CD14-positive monocyte (primary cell): ENCODE results near the gene ATL3. TPM values are rescaled to one million over a fixed set of nuclear protein-coding genes. Genes with fewer than 3 reads are reported as not detected.

ENCODE experiments used
- DNase-seq, 3 donors: peaks; one replicate each; pipeline ENCODE4 v3.0.0-alpha.2; 2011 to 2022
- H2AFZ ChIP-seq: 2 replicates; pipeline ENCODE4 v1.6.0; 2012; ENCODE audit warnings: mild to moderate bottlenecking, low read depth, low read length, inconsistent platforms; ENCODE audit not compliant: insufficient read depth, poor library complexity, severe bottlenecking
- H3K27ac ChIP-seq, 2 donors: 1 replicate in 1 of 2; 2 replicates in 1 of 2; pipeline ENCODE4 v1.5.1; 2012 to 2013; ENCODE audit warnings: low read length in 2 of 2, control low read depth in 1 of 2, inconsistent platforms in 1 of 2, low read depth in 1 of 2, mild to moderate bottlenecking in 1 of 2
- H3K27me3 ChIP-seq, 2 donors: one replicate each; pipeline versions ENCODE4 v1.6.0 to v1.6.1; 2011 to 2013; ENCODE audit warnings: low read length in 2 of 2; ENCODE audit not compliant: control insufficient read depth in 2 of 2, insufficient read depth in 2 of 2
- H3K36me3 ChIP-seq, 2 donors: replicated peaks in 1 of 2; 1 replicate in 1 of 2; 2 replicates in 1 of 2; pipeline versions ENCODE4 v1.5.1 to v1.6.1; 2012 to 2013; ENCODE audit warnings: low read length in 2 of 2, control low read depth in 1 of 2, inconsistent platforms in 1 of 2, mild to moderate bottlenecking in 1 of 2; ENCODE audit not compliant: insufficient read depth in 2 of 2, control insufficient read depth in 1 of 2
- H3K4me1 ChIP-seq, 2 donors: 1 replicate in 1 of 2; 2 replicates in 1 of 2; pipeline versions ENCODE4 v1.5.1 to v1.6.1; 2012 to 2013; ENCODE audit warnings: low read length in 2 of 2, control low read depth in 1 of 2, inconsistent platforms in 1 of 2, mild to moderate bottlenecking in 1 of 2, moderate library complexity in 1 of 2; ENCODE audit not compliant: insufficient read depth in 2 of 2, control insufficient read depth in 1 of 2
- H3K4me2 ChIP-seq: replicated peaks from 2 replicates; pipeline ENCODE3; 2012; ENCODE audit warnings: low read length, moderate library complexity, mild to moderate bottlenecking; ENCODE audit not compliant: poor library complexity, severe bottlenecking; ENCODE audit errors: extremely low read depth
- H3K4me3 ChIP-seq, 3 experiments: fragments of 200-600 bp in 1 of 3; sonication (generic) in 1 of 3; replicated peaks in 1 of 3; 1 replicate in 2 of 3; 2 replicates in 1 of 3; pipeline ENCODE4 v1.5.1; 2011 to 2013; ENCODE audit warnings: low read length in 3 of 3, mild to moderate bottlenecking in 3 of 3, control low read depth in 2 of 3, low read depth in 2 of 3, inconsistent platforms in 1 of 3, moderate library complexity in 1 of 3
- H3K79me2 ChIP-seq: 2 replicates; pipeline ENCODE4 v1.6.0; 2012; ENCODE audit warnings: mild to moderate bottlenecking, control low read depth, inconsistent platforms, low read length, moderate library complexity; ENCODE audit not compliant: insufficient read depth
- H3K9ac ChIP-seq: 2 replicates; pipeline ENCODE4 v1.6.0; 2017; ENCODE audit warnings: low read length, mild to moderate bottlenecking; ENCODE audit not compliant: insufficient read depth, poor library complexity, severe bottlenecking
- H3K9me3 ChIP-seq, 2 donors: replicated peaks in 1 of 2; 1 replicate in 1 of 2; 2 replicates in 1 of 2; pipeline versions ENCODE4 v1.5.1 to v1.6.1; 2012 to 2013; ENCODE audit warnings: low read length in 2 of 2, control low read depth in 1 of 2; ENCODE audit not compliant: control insufficient read depth in 1 of 2, insufficient read depth in 1 of 2
- H4K20me1 ChIP-seq: 2 replicates; pipeline ENCODE4 v1.6.0; 2012; ENCODE audit warnings: mild to moderate bottlenecking, low read length, control low read depth, moderate library complexity; ENCODE audit not compliant: insufficient read depth
- H3K27ac Mint-ChIP-seq, 7 donors: one replicate each; pipeline ENCODE4 v1.8.0; 2020; ENCODE audit warnings: mild to moderate bottlenecking in 7 of 7, mixed read lengths in 7 of 7, moderate library complexity in 6 of 7, inconsistent platforms in 2 of 7
- H3K27me3 Mint-ChIP-seq, 3 donors: one replicate each; pipeline ENCODE4 v1.8.0; 2021 to 2022; ENCODE audit warnings: low read depth in 3 of 3, mild to moderate bottlenecking in 3 of 3, mixed read lengths in 3 of 3, moderate library complexity in 3 of 3, inconsistent platforms in 1 of 3
- H3K36me3 Mint-ChIP-seq, 2 donors: one replicate each; pipeline ENCODE4 v1.8.0; 2020; ENCODE audit warnings: mixed read lengths in 2 of 2, inconsistent platforms in 1 of 2, mild to moderate bottlenecking in 1 of 2
- H3K4me1 Mint-ChIP-seq: one replicate; pipeline ENCODE4 v1.8.0; 2020; ENCODE audit warnings: mild to moderate bottlenecking, mixed read lengths
- H3K4me3 Mint-ChIP-seq, 2 donors: one replicate each; pipeline ENCODE4 v1.8.0; 2020; ENCODE audit warnings: mild to moderate bottlenecking in 2 of 2, mixed read lengths in 2 of 2, moderate library complexity in 1 of 2
- H3K9me3 Mint-ChIP-seq, 7 donors: one replicate each; pipeline ENCODE4 v1.8.0; 2020 to 2022; ENCODE audit warnings: mixed read lengths in 7 of 7, mild to moderate bottlenecking in 6 of 7, moderate library complexity in 6 of 7, inconsistent platforms in 2 of 7
- CTCF ChIP-seq: fragments of 200-600 bp; IDR thresholded peaks from one replicate; pipeline ENCODE4 v1.8.0; 2022; ENCODE audit warnings: antibody characterized with exemption, mild to moderate bottlenecking
- WGBS: methylation state at CpG from one replicate; pipeline ENCODE4 v1.1.5; 2013; ENCODE audit warnings: missing lambda C conversion rate; ENCODE audit not compliant: insufficient coverage; 5-methylcytosine and 5-hydroxymethylcytosine counted together
- intact Hi-C, 2 donors: fragments of 100-400 bp; cut with micrococcal nuclease; formaldehyde crosslinking; loops; one replicate each; pipeline versions ENCODE4 v1.15.0 to v1.15.1; 2023
- polyA plus RNA-seq, 3 donors: library from polyadenylated mRNA; depleted of rRNA in 1 of 3; unstranded in 2 of 3; stranded (reverse) in 1 of 3; fragments of 300-500 nt in 2 of 3; fragments of >200 nt in 1 of 3; fragmentation: Illumina TruSeq in 2 of 3; gene quantifications; 1 replicate in 2 of 3; 2 replicates in 1 of 3; pipeline ENCODE4 v1.2.3, GENCODE V29; 2012 to 2021

The ATL3 gene
- polyA plus RNA-seq, 3 donors = 10.6 to 25.5 (median 22.7) TPM

DNA sequence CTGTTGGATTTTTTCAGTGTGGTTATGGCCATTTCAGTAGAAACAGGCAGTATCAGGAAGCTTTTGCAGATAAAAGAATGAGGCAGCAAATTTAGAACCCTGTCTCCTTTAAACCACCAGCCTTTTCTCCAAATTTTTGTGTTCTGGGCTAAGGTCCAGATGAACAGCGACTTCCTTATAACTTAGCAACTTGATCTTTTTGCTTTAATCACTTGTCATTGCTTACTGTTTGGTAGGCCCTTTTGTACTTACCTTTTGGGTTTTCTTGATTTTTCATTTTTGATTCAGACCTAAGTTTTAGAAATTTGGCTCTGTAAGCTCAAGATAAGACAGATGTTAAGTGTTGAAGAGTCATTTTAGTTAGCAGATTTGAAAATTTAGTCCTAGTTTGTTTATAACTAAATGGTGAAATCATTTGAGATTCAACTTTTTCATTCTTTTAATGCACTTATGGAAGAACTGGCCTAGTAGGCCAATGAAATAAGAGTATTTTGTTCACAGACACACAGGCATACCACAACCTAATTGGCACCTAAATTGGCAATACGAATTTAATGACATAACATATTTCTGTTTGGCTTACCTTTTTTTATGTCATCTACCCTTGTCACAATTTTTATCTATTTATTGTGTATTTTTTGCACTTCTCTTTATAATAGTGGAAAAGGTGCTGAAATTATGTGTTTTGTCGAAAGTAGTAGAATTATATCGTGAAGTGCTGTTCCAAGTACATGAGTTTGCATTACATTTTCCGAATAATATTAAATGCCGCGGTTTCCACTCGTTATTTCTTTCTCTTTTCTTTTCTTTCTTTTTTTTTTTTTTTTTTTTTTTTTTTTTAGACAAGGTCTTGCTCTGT lies 12.2 kb upstream of the ATL3 start:
- Mint-ChIP-seq H3K27ac (peak overlapping the region; percentile 62 to 95 (median 87)), H3K27me3 (peaks cover 0 to 3% (median 0%) of the 10 kb centered on the region in 3 donors), H3K4me1 (peaks cover 64% of the 10 kb centered on the region), H3K9me3 (peaks cover 0 to 2% (median 0%) of the 10 kb centered on the region in 7 donors), H3K4me3 (peak overlapping the region; percentile 97), H3K36me3 (peaks cover 4 to 5% of the 10 kb centered on the region in 2 donors)
- H3K4me1 ChIP-seq = peaks cover 61 to 68% of the 10 kb centered on the region in 2 donors
- H3K4me2 ChIP-seq = peak overlapping the region; percentile 89
- H3K27me3 ChIP-seq = no peaks in the 10 kb centered on the region
- WGBS = 0% methylated on average over 1 of the region's 8 CpGs
- no peaks in the 10 kb centered on the region for H3K36me3 ChIP-seq
- TF ChIP-seq CTCF = no peak
- peak overlapping the region in 1 of 2 donors; percentile 96 for H3K27ac ChIP-seq
- intact Hi-C loops = no loop called here
- peak in 2 of 3 donors; percentile 12 to 32 for DNase-seq
- H3K9me3 ChIP-seq = no peaks in the 10 kb centered on the region
- peak overlapping the region; percentile 84 to 92 (median 92) for H3K4me3 ChIP-seq
- peak overlapping the region; percentile 94 for H3K9ac ChIP-seq
- H2AFZ ChIP-seq = no peak overlapping the region
- peaks cover 74% of the 10 kb centered on the region for H3K79me2 ChIP-seq
- H4K20me1 ChIP-seq = peaks cover 63% of the 10 kb centered on the region

- peaks cover 4 to 5% of the 10 kb centered on the region in 2 donors for H3K36me3 Mint-ChIP-seq
- Histone ChIP-seq H3K4me1 (peaks cover 53 to 58% of the 10 kb centered on the region in 2 donors), H3K4me3 (peak overlapping the region; percentile 84 to 92 (median 92)), H2AFZ (no peak overlapping the region), H4K20me1 (peaks cover 53% of the 10 kb centered on the region), H3K27ac (peak overlapping the region; percentile 86 to 96), H3K9me3 (no peaks in the 10 kb centered on the region), H3K9ac (peak overlapping the region; percentile 94), H3K27me3 (no peaks in the 10 kb centered on the region), H3K79me2 (peaks cover 64% of the 10 kb centered on the region), H3K36me3 (no peaks in the 10 kb centered on the region), H3K4me2 (peak overlapping the region; percentile 89)
- WGBS = 0% methylated on average over 9 of the region's 19 CpGs
- H3K4me1 Mint-ChIP-seq = peaks cover 56% of the 10 kb centered on the region
- peak; percentile 1 for TF ChIP-seq CTCF
- H3K27me3 Mint-ChIP-seq = peaks cover 0 to 3% (median 0%) of the 10 kb centered on the region in 3 donors
- intact Hi-C loops = no loop called here
- no peak for DNase-seq
- peak overlapping the region; percentile 97 for H3K4me3 Mint-ChIP-seq
- peak overlapping the region; percentile 86 to 95 (median 92) for H3K27ac Mint-ChIP-seq
- peaks cover 0 to 2% (median 0%) of the 10 kb centered on the region in 7 donors for H3K9me3 Mint-ChIP-seq
Measured at GRCh38 chr11:63682066-63683021, 11.2 kb upstream of the ATL3 start.
